Activated T-cell treated with anti-CD3 and anti-CD28 coated beads for 24 hours (primary cell): ENCODE data around the gene GBX1.
A peak's percentile ranks its signal among the peaks of the same experiment; 100 is the strongest.

Experiments used
- DNase-seq: peaks from one replicate; pipeline ENCODE4 v3.0.0-alpha.2; 2020; ENCODE audit warnings: low read depth

The GBX1 gene

DNA sequence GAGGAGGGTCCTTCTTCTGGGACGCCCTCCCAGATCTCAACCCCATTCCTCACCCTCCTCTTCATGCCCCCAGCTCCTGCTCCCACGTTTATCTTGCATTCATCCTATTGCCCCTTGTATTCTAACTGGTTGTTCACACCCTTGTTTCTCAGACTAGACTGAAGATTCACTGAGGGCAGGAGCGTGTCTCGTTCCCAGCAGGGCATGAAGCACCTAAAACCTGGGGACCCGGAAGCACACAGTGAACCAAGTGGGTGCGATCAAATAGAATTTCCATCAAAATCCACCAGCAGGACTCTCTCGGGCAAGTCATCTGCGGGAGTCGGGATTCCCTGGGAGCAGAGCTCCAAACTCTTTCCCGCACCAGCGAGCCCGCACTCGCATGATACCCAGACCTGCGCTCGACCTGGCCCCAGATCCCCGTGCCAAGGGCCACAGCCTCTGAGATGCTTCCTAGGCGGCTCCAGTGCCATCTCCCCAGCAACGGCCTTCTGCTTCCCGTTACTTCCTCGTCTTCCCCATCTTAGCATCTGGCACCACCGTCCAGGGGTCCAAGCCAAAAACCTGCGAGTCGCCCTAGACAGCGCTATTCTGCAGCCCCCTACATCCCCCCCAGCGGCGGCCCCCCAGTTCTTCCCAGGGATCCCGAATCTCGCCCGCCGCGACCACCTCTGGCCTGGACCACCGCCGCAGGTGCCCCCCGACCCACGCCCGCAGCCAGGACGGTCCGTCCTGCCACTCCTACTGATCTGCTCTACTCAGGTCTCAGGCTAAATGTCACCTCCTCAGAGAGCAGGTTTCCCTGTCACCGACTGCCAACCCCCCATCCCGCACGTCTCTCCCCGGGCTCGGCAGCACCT, 6.1 kb upstream of the GBX1 start:
- DNase-seq = no peak

DNA sequence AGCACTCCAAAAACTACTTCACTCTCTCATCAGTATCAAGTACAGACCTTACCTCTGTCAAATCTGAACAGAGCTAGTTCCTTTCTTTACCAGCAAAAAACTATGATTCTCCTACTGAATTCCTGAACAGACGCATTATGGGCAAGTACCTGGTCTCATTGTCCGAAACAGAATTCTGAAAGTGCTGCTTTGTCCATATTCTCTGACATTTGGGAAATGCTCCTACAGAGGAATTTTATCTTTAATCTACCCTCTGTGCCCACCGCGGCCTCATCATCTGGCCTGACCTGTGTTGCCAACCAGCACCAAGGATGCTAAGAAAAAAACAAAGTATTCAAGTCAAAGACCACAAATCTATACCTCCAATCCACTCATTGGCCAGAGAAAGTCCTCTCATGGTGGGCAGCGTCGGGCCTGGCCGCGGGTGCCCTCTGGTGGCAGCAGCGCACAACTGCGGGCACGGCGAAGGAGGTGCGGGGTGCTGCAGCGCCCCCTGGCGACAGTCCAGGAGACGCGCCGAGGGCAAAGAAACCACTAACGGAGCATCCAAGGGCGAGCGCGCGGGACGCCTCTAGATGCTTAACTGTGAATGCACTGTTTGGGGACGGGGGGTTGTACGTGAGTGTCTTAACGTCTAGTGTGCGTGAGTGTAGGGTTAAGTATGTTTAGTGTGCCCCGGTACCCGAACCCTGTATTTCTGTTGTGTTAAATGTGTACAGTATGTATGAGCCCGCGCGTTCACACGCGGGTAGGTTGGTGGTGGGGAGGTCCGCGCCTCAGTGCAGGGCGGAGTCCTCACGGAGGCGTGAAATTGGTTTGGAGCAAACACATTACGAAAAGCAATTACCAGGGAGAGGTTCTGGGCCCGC, 5.0 kb upstream of the GBX1 start:
- DNase-seq = peak; percentile 71

DNA sequence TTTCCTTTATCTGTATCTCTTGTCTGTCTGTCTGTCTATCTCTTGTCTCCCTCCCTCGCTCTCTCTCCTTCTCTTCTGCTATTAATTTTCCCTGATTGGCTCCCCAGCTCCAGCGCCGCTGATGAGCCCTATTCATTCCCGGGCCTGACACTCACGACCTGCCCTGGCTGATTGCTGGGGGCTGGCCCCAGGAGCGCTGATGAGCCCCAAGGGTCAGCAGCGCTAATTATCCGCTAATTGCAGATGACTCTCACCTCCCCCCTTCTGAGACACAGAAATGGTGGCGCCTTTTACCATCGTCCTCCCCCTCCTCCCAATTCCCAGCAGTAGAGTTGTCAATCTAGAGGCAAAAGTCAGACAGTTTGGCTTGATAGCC, 1.3 kb upstream of the GBX1 start:
- DNase-seq = no peak

DNA sequence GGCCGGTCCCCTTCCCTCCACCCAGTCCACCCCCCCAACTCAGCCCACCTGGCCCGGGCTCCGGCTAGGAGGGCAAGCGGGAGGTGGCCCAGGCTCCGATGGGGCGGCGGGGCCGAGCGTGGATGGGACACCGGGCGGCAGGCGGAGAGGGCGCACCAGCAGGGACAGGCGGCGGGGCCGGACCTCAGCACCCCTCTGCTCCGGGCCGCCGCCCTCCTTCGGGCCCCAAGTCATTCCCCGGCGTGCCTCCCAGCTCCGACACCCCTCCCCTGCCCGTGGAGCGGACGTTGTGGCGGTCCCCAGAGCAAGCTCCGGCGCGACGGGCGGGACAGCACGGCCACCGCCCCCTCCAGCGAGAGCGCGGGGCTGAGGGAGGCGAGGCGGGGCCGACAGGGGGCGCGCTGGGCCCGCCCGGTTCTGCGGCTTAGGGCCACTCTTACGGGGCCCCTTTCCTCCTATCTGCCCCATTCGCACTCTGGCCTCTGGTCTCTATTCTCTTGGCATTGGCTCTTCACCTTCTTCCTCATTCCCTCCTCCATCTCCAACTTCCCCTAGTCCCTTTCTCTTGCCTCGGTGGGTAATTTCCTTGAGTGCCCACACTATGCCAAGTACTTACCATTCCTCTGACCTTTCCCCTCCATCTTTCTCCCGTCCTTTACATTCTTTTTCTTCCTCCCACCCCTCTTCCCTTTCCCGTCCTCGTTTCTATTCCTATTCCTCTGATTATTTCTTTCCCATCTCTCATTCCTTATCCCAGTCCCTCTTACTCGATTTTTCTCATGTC, 701 bp upstream of the GBX1 start:
- DNase-seq = peak; percentile 36

DNA sequence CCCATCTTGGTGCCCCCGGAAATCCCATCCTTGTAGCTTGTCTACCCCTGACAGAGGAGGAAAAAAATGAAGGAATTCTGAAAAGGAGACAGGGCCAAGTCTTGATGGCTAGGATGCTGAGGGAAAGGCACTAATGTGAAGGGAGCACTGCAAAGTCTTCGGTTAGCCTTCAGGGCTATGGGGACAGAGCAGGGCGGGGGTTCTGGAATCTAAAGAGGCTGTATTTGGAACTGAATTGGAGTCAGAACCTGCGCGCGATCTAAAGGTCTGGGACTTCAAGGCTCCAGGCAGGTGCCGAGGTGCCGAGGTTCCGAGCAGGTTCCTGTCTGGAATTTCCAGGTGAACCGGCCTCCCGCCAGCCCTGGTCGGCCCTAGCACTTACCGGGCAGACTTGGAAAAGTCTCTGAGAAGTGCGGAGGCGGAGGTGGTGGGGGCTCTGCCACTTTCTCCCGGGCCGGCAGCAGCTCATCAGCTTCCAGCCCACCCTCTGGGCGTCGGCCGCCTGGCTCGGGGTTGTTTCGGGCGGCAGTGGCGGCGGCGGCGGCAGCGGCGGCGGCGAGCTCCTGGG, 781 bp downstream of the GBX1 start:
- no peak for DNase-seq

DNA sequence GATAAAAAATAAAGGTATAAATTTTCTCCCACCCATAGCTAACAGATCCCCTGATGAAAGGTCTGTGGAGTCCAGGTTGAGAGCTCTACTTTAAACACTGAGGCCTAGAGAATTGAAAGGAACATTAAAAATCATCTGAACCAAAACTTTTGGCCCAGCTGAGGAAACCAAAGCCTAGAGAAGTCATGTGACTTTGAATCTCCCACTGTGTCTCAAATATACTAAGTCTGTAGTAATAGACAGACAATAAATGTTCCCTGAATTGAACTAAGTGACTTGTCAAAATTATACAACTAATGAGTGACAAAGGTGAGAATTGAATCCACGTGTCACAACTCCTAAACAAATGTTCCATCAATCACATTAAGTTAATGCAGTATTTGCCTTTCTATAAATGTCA, 5.7 kb downstream of the GBX1 start:
- DNase-seq = no peak

DNA sequence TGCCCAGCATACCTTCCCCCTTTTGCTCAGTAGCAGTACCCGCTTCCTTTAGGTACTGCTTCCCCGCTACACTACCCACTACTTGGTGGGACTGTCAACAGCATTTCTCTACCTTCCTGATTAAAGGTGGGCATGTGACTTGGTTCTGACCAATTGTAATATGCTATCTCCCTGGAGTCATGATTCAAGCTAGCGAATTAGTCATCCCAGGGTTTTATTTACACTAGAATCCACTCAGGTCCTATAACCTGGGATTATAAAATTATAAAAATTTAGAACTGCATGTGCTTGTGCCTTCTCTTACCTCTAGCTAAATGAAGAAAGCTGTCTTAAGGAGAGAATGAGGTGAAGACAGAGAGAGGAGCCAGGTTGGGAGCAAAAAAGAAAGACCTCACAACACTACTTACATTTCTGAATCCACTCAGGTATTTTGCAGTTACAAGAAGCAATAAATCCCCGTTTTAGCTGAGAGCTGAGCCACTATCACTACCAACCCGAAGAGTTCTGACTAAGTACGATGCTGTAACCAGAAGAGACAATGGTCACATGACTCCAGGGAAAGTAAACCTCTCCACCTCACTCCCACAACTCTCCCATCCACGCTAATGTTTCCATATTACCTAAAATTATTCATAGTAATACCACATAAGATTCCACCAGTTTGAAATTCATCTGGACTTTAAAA, 9.7 kb downstream of the GBX1 start:
- no peak for DNase-seq

DNA sequence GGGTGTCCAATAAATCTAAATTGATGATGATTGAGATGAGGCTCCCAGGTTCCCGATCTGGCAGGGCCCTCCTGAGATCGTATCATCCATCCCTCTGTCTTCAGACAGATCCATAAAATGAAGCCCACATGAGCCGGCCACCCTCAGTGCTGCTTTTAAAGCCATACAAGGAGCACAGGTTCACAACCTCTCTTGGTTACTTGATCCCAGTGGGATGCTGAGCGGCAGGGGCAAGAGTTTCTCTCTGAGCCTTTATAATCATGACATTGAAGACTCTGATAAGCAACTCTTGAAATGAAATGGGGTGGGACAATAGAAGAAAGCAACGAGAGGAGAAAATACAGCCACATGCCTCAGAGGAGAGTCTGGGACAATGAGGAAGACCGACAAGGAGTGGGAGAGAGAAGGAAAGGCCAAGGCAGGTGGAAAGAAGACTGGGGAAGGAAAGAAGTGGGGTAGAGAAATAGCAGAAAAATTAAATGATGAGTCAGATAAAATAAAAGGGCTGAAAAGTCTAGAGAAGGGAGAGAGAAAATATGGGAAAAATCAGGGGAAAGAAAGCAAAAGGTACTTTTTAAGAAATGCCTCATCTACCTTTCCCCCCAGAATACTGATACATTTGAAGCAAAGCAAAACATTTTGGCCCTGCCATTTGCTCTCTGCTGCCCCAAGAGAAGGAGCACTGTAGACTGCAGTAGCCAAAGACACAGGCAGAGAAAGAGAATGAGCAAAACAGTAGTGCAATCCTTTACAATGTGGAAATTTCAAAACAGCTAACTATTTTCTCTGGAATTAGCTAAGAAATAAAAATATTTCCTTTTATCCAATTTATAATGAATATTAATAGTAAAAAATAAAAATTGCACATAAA, 14.6 kb downstream of the GBX1 start:
- no peak for DNase-seq

DNA sequence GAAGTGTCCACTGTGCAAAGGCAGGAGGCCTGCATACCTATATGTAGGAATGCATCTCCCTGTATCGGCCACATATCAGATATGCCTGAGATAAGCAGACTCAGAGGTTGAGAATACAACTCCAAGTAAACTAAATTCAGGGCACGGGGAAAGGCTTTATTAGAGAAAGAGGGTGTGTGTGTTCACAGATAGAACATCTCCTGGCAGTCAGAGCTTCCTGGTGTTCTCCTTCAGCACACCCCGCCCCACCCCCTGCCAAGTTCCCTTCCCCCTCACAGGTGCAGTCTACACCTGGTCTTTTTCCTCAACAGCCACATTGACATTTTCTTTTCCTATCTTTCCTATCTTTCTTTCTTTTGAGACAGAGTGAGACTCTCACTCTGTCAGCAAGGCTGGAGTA, 17.1 kb downstream of the GBX1 start:
- DNase-seq = no peak

DNA sequence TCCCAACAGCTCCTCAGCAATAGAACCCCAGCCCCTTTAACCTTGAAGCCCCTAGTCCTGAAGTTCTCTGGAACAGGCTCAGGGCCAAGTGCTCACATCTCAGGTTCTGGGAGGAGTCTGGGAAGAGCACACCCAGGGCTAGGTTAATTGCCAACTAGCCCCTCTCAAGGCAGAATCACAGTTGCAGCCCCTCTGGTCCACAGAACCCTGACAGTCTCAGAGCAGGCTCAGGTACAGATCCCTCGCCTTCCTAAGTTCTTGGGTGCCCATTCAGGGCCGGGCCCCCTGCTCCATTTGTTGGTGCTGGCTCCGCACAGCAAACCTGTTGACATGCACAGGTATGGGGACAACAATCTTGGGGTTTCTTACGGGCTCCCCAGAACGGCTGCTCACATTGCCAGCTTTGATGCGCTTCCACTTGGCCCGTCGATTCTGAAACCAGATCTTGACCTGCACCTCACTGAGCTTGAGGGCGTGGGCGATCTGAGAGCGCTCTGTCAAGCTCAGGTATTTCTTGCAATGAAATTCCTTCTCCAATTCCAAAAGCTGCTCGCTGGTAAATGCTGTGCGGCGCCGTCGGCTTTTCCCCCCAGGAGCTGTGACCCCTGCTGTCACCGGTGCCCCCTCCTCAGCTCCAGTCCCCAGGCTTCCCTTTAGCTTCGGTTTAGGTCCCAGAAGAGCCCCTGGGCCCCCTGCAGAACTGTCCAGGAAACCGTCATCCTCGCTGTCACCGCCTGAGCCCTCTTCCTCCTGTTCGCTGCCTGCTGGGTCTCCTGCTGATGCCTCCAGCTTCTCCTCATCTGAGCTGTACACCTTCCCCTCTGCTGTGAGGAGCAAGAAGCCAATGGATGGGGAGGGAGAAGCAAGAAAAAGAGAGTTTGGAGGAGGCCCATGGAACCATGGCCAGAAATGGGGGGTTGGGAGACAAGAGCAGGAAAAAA, 18.9 kb downstream of the GBX1 start:
- no peak for DNase-seq

DNA sequence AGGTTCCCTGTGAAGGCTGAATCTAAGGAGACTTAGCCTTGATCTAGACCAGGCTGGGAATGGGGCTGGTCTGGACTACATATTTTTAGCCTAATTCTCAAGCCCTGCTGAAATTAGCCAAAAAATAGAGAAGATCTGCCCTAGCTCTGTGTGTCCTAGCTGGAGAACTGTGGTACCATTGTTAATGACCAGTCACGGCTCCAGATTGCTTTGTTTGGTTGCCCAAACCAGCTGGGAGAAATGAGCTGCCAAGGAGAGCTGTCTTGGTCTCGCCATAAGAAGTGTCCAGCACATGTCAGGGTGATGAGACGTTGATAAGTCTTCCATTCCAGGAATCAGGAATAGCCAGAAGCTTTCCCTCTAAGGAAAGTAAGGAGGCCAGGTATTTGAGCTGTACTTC, 20.7 kb downstream of the GBX1 start:
- no peak for DNase-seq

GRCh38 chr7:151144387-151144786, 23.1 kb downstream of the GBX1 start:
- DNase-seq = no peak

GRCh38 chr7:151143261-151144015, 24.1 kb downstream of the GBX1 start:
- DNase-seq = no peak

GRCh38 chr7:151142686-151143040, 24.8 kb downstream of the GBX1 start:
- no peak for DNase-seq

DNA sequence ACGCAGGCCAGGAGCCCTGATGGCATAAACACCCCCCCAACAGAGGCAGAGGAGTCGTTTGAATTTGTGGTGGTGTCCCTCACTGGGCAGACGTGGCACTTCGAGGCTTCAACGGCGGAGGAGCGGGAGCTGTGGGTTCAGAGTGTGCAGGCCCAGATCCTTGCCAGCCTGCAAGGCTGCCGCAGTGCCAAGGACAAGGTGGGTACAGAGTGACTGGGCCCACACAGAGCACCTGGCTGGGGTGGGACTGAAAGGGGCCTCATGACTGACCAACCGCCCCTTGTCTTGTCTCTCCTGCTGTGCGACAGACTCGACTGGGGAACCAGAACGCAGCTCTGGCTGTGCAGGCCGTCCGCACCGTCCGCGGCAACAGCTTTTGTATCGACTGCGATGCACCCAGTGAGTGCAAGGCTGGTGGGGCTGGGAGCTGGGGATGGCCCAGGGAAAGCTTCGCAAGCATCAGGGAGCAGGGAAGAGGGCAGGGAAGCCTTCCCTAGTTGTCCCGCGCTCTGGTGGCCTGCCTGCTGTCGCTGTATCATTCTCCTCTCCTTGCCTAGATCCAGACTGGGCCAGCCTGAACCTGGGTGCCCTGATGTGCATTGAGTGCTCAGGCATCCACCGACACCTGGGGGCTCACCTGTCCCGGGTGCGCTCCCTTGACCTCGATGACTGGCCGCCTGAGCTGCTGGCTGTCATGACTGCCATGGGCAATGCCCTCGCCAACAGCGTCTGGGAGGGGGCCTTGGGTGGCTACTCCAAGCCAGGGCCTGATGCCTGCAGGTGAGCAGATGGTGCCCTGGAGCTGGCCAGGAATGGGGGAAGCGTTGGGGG, 25.4 kb downstream of the GBX1 start:
- DNase-seq = no peak

GRCh38 chr7:151141311-151141854, 26.1 kb downstream of the GBX1 start:
- DNase-seq = no peak

DNA sequence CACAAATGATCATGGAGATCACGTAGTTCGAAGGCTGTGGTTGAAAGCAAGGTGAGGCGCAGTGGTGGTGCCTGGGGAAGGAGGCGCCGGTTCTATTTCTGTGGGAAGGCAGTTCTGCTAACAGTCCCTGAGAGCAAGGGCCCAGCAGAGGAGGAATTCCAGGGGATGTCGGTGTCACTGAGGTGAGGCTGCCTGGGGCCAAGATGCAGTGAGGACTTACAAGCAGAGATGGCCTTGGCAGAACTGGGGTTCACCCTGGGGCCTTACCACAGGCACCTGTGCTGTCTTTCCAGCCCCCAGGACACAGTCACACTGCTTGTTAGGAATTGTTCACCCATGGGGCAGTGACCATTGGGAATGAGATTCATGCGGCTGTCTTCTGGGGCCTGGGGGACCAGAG, 26.7 kb downstream of the GBX1 start:
- no peak for DNase-seq

GRCh38 chr7:151139791-151140190, 27.7 kb downstream of the GBX1 start:
- no peak for DNase-seq
